MCF 10A (cell line): ENCODE measurements around the gene GMDS. TPM values are rescaled to one million over a fixed set of nuclear protein-coding genes. Genes with fewer than 3 reads are reported as not detected.

Experiments used
- BruUV-seq: library from RNA; stranded (reverse); fragments of 400-500 nt; replicated peaks from 2 replicates; lab custom pipeline; 2021; lab: Mats Ljungman, UMichigan
- CTCF ChIA-PET: fragments of 300-600 bp; sonication (Branson Sonifier 250); formaldehyde crosslinking; extraction: SDS; loops from one replicate; lab custom pipeline; 2021; ENCODE audit warnings: antibody characterized with exemption, inconsistent platforms; lab: Yijun Ruan, JAX
- POLR2A ChIA-PET: fragments of 300-600, 350-650 bp; sonication (Branson Sonifier 250); formaldehyde crosslinking; extraction: SDS; loops from one replicate; lab custom pipeline; 2020; ENCODE audit warnings: antibody characterized with exemption, inconsistent platforms; lab: Yijun Ruan, JAX
- DNase-seq: peaks from one replicate; pipeline ENCODE4 v3.0.0-alpha.2; 2018; ENCODE audit not compliant: unreplicated experiment
- H3K27ac Mint-ChIP-seq: one replicate; pipeline ENCODE4 v1.8.0; 2022; ENCODE audit warnings: mild to moderate bottlenecking, low read depth, mixed read lengths; ENCODE audit not compliant: unreplicated experiment
- H3K27me3 Mint-ChIP-seq: one replicate; pipeline ENCODE4 v1.8.0; 2022; ENCODE audit warnings: mixed read lengths; ENCODE audit not compliant: insufficient read depth, unreplicated experiment
- H3K36me3 Mint-ChIP-seq: one replicate; pipeline ENCODE4 v1.8.0; 2022; ENCODE audit warnings: mild to moderate bottlenecking, moderate library complexity, mixed read lengths; ENCODE audit not compliant: insufficient read depth, unreplicated experiment
- H3K4me1 Mint-ChIP-seq: one replicate; pipeline ENCODE4 v1.8.0; 2022; ENCODE audit warnings: mixed read lengths; ENCODE audit not compliant: insufficient read depth, unreplicated experiment
- H3K4me3 Mint-ChIP-seq: one replicate; pipeline ENCODE4 v1.8.0; 2022; ENCODE audit warnings: mild to moderate bottlenecking, moderate library complexity, mixed read lengths; ENCODE audit not compliant: unreplicated experiment
- H3K9me3 Mint-ChIP-seq: one replicate; pipeline ENCODE4 v1.8.0; 2022; ENCODE audit warnings: mixed read lengths; ENCODE audit not compliant: unreplicated experiment
- CTCF ChIP-seq: fragments of 200-600 bp; IDR thresholded peaks from one replicate; pipeline ENCODE4 v1.8.0; 2022; ENCODE audit warnings: antibody characterized with exemption, mild to moderate bottlenecking; ENCODE audit not compliant: unreplicated experiment
- intact Hi-C: fragments of 100-400 bp; cut with micrococcal nuclease; formaldehyde crosslinking; loops from 2 replicates; pipeline ENCODE4 v1.14.1; 2022
- total RNA-seq: library from RNA; stranded (reverse); gene quantifications from 2 replicates; pipeline ENCODE4 v1.2.3, GENCODE V29; 2022

The GMDS gene
- total RNA-seq, 1 experiment from 2014 or later, result 24.9 TPM

GRCh38 chr6:1667805-1668175, 577.6 kb downstream of the GMDS start:
- ChIA-PET CTCF (interaction anchor here (0.7 kb wide), 1 partner anchor 8 kb away, joined by 3 read pairs; no protein-coding TSS in a partner anchor), POLR2A (no interaction called here)
- Mint-ChIP-seq H3K36me3 (no peaks in the 10 kb centered on the region), H3K9me3 (no peaks in the 10 kb centered on the region), H3K27me3 (no peaks in the 10 kb centered on the region), H3K27ac (no peak overlapping the region), H3K4me3 (no peak overlapping the region), H3K4me1 (no peaks in the 10 kb centered on the region)
- DNase-seq, result no peak
- intact Hi-C loops, result no loop called here
- no peak for TF ChIP-seq CTCF
- BruUV-seq, result no TSS peak

GRCh38 chr6:1667012-1667804, 578.2 kb downstream of the GMDS start:
- CTCF ChIA-PET, result interaction anchor here (0.7 kb wide), 2 partner anchors 9 to 518 kb away, joined by 3 read pairs; no protein-coding TSS in a partner anchor

GRCh38 chr6:1665214-1665613, 580.2 kb downstream of the GMDS start:
- POLR2A ChIA-PET, result no interaction called here
- intact Hi-C loops, result no loop called here
- Mint-ChIP-seq H3K4me1 (no peaks in the 10 kb centered on the region), H3K36me3 (peaks cover 5% of the 10 kb centered on the region), H3K27me3 (no peaks in the 10 kb centered on the region), H3K9me3 (no peaks in the 10 kb centered on the region), H3K27ac (no peak overlapping the region), H3K4me3 (no peak overlapping the region)
- BruUV-seq, result no TSS peak
- DNase-seq, result no peak
- no peak for TF ChIP-seq CTCF
- CTCF ChIA-PET, result no interaction called here

More at GRCh38 chr6:1667012-1667804, 578.2 kb downstream of the GMDS start:
- H3K9me3 Mint-ChIP-seq, result no peaks in the 10 kb centered on the region
- H3K27ac Mint-ChIP-seq, result no peak overlapping the region
- H3K36me3 Mint-ChIP-seq, result no peaks in the 10 kb centered on the region
- POLR2A ChIA-PET, result interaction anchor here (0.6 kb wide), 1 partner anchor 337 kb away, joined by 3 read pairs; no protein-coding TSS in a partner anchor
- intact Hi-C loops, result no loop called here
- no TSS peak for BruUV-seq
- no peak for TF ChIP-seq CTCF
- no peaks in the 10 kb centered on the region for H3K27me3 Mint-ChIP-seq
- H3K4me1 Mint-ChIP-seq, result no peaks in the 10 kb centered on the region
- no peak for DNase-seq
- no peak overlapping the region for H3K4me3 Mint-ChIP-seq

- H3K9me3 Mint-ChIP-seq, result no peaks in the 10 kb centered on the region
- DNase-seq, result no peak
- intact Hi-C loops, result no loop called here
- H3K36me3 Mint-ChIP-seq, result peaks cover 5% of the 10 kb centered on the region
- CTCF ChIA-PET, result no interaction called here
- H3K27ac Mint-ChIP-seq, result no peak overlapping the region
- no peaks in the 10 kb centered on the region for H3K27me3 Mint-ChIP-seq
- no peaks in the 10 kb centered on the region for H3K4me1 Mint-ChIP-seq
- no peak for TF ChIP-seq CTCF
- no TSS peak for BruUV-seq
- POLR2A ChIA-PET, result interaction anchor here (0.7 kb wide), 1 partner anchor 913 kb away, joined by 3 read pairs; no protein-coding TSS in a partner anchor
- no peak overlapping the region for H3K4me3 Mint-ChIP-seq
These were observed 581.1 kb downstream of the GMDS start for GRCh38 chr6:1664329-1664728.
